K562 (cell line): ENCODE results near the gene KLHDC10. TPM values are rescaled to one million over a fixed set of nuclear protein-coding genes. Genes with fewer than 3 reads are reported as not detected.

Source experiments
- ATAC-seq: fragments of 200-7000 bp; cut with Tn5 transposase; 3 replicates; pipeline ENCODE4 v1.9.1; 2020; ENCODE audit warnings: moderate library complexity
- BruUV-seq: library from RNA; stranded (reverse); fragments of 400-500 nt; replicated peaks from 2 replicates; lab custom pipeline; 2021; lab: Mats Ljungman, UMichigan
- CTCF ChIA-PET: fragments of 300-600 bp; formaldehyde crosslinking; extraction: SDS; loops from one replicate; lab custom pipeline; 2021; ENCODE audit warnings: low intra/inter-chr PET ratio; lab: Yijun Ruan, JAX
- POLR2A ChIA-PET: fragments of 300-600, 350-650 bp; sonication (Branson Sonifier 250); formaldehyde crosslinking; extraction: SDS; loops from one replicate; lab custom pipeline; 2021; ENCODE audit warnings: antibody characterized with exemption, inconsistent platforms; lab: Yijun Ruan, JAX
- DNase-seq, 4 experiments: peaks; one replicate each; pipeline versions ENCODE4 v3.0.0 to v3.0.0-alpha.2; 2011 to 2018; ENCODE audit warnings: low spot score in 3 of 4, mixed read lengths in 3 of 4; ENCODE audit errors: extremely low read depth in 1 of 4
- FAIRE-seq: peaks from 2 replicates; lab custom pipeline; 2011; peaks lifted over from hg19 to GRCh38; lab: Jason Lieb, UNC
- H2AFZ ChIP-seq: 2 replicates; pipeline ENCODE4 v1.6.0; 2011; ENCODE audit warnings: low read depth, low read length, control low read depth, inconsistent platforms
- H3K27ac ChIP-seq: fragments of 200-600 bp; 3 replicates; pipeline ENCODE4 v1.8.0; 2011; ENCODE audit warnings: low read depth, mild to moderate bottlenecking, control low read depth, inconsistent platforms, low read length, moderate library complexity, mixed read lengths; ENCODE audit errors: extremely low read depth
- H3K27me3 ChIP-seq, 2 experiments: fragments of 300-600 bp in 1 of 2; 2 replicates in 1 of 2; 3 replicates in 1 of 2; pipeline versions ENCODE4 v1.6.0 to v1.8.0; 2011; ENCODE audit warnings: inconsistent platforms in 2 of 2, low read length in 2 of 2, mild to moderate bottlenecking in 1 of 2, mixed read lengths in 1 of 2, moderate library complexity in 1 of 2; ENCODE audit not compliant: control insufficient read depth in 2 of 2, insufficient read depth in 2 of 2
- H3K36me3 ChIP-seq: fragments of 300-600 bp; 3 replicates; pipeline ENCODE4 v1.8.0; 2011; ENCODE audit warnings: mild to moderate bottlenecking, low read length, inconsistent platforms; ENCODE audit not compliant: control insufficient read depth, insufficient read depth
- H3K4me1 ChIP-seq, 2 experiments: fragments of 200-600 bp in 1 of 2; replicated peaks in 1 of 2; 2 replicates in 1 of 2; 3 replicates in 1 of 2; pipeline versions ENCODE4 v1.5.1 to v1.8.0; 2011; ENCODE audit warnings: inconsistent platforms in 2 of 2, low read length in 2 of 2, mild to moderate bottlenecking in 1 of 2, mixed read lengths in 1 of 2, moderate library complexity in 1 of 2; ENCODE audit not compliant: control insufficient read depth in 2 of 2, insufficient read depth in 2 of 2
- H3K4me2 ChIP-seq: 2 replicates; pipeline ENCODE4 v1.6.1; 2011; ENCODE audit warnings: low read length, control low read depth, inconsistent platforms, mixed read lengths; ENCODE audit not compliant: insufficient read depth
- H3K4me3 ChIP-seq: fragments of 200-600 bp; sonication (generic), shearing (Covaris generic); 2 replicates; pipeline ENCODE4 v1.5.1; 2016; ENCODE audit warnings: control low read depth, inconsistent platforms
- H3K79me2 ChIP-seq: fragments of 200-600 bp; 3 replicates; pipeline ENCODE4 v1.8.0; 2011; ENCODE audit warnings: low read length, inconsistent platforms; ENCODE audit not compliant: control insufficient read depth, insufficient read depth
- H3K9ac ChIP-seq, 2 experiments: 2 replicates each; pipeline versions ENCODE4 v1.6.0 to v1.6.1; 2011; ENCODE audit warnings: low read depth in 2 of 2, low read length in 2 of 2, control low read depth in 1 of 2, inconsistent platforms in 1 of 2, mild to moderate bottlenecking in 1 of 2, mixed read lengths in 1 of 2; ENCODE audit not compliant: insufficient read depth in 1 of 2
- H3K9me1 ChIP-seq: one replicate; pipeline ENCODE4 v1.6.0; 2011; ENCODE audit warnings: inconsistent platforms, mild to moderate bottlenecking, low read length, moderate library complexity; ENCODE audit not compliant: control insufficient read depth, insufficient read depth
- H3K9me3 ChIP-seq: replicated peaks from 2 replicates; pipeline ENCODE4 v1.5.1; 2011; ENCODE audit warnings: low read depth, low read length, inconsistent platforms; ENCODE audit not compliant: control insufficient read depth, insufficient read depth
- H4K20me1 ChIP-seq: replicated peaks from 2 replicates; pipeline ENCODE4 v1.6.1; 2011; ENCODE audit warnings: low read length, inconsistent platforms, mixed read lengths; ENCODE audit not compliant: control insufficient read depth, insufficient read depth
- BACH1 ChIP-seq: fragments of 200-800 bp; sonication (Bioruptor generic); IDR thresholded peaks from 2 replicates; pipeline ENCODE4 v1.6.1; 2016; ENCODE audit warnings: missing genetic modification characterization, missing compliant biosample characterization
- CBX3 ChIP-seq, 2 experiments: IDR thresholded peaks; 1 replicate in 1 of 2; 2 replicates in 1 of 2; pipeline ENCODE4 v1.6.1; 2012; ENCODE audit warnings: inconsistent platforms in 2 of 2, low read length in 2 of 2, borderline replicate concordance in 1 of 2, control low read depth in 1 of 2
- CBX5 ChIP-seq: IDR thresholded peaks from 2 replicates; pipeline ENCODE4 v1.6.1; 2014; ENCODE audit warnings: low read depth, borderline replicate concordance
- E4F1 ChIP-seq: fragments of 250-450 bp; sonication (Bioruptor Pico); IDR thresholded peaks from 2 replicates; pipeline ENCODE4 v1.5.0; 2021; ENCODE audit warnings: mild to moderate bottlenecking, borderline replicate concordance
- FOXK2 ChIP-seq, 2 experiments: fragments of 450-650 bp; IDR thresholded peaks in 1 of 2; conservative IDR thresholded peaks in 1 of 2; 2 replicates each; pipeline ENCODE4 v1.6.1; 2016; ENCODE audit warnings: low read depth in 2 of 2, mild to moderate bottlenecking in 1 of 2
- GABPB1 ChIP-seq: sonication (generic); formaldehyde crosslinking; IDR thresholded peaks from 2 replicates; pipeline ENCODE4 v1.8.0; 2022; ENCODE audit warnings: mild to moderate bottlenecking, missing genetic modification reagents
- PHF21A ChIP-seq: fragments of 450-650 bp; IDR thresholded peaks from 2 replicates; pipeline ENCODE4 v1.6.1; 2017; ENCODE audit warnings: low read depth, borderline replicate concordance
- POLR2A ChIP-seq: fragments of 450-650 bp; conservative IDR thresholded peaks from 2 replicates; pipeline ENCODE4 v1.6.1; 2016
- POLR2G ChIP-seq: fragments of 200-400 bp; formaldehyde crosslinking; IDR thresholded peaks from 2 replicates; pipeline ENCODE4 v1.6.1; 2017; ENCODE audit warnings: low read depth, mild to moderate bottlenecking, antibody characterized with exemption, low read length, moderate library complexity
- RFX1 ChIP-seq: fragments of 450-650 bp; IDR thresholded peaks from 2 replicates; pipeline ENCODE4 v1.6.1; 2016; ENCODE audit warnings: mild to moderate bottlenecking, moderate library complexity
- TCF3 ChIP-seq: sonication (generic); formaldehyde crosslinking; IDR thresholded peaks from 2 replicates; pipeline ENCODE4 v1.4.0; 2020; ENCODE audit warnings: mild to moderate bottlenecking, missing genetic modification reagents
- TRIM28 ChIP-seq: fragments of 450-650 bp; IDR thresholded peaks from 2 replicates; pipeline ENCODE4 v1.6.1; 2017
- ZNF24 ChIP-seq: fragments of 450-650 bp; IDR thresholded peaks from 2 replicates; pipeline ENCODE4 v1.6.1; 2016
- ZNF347 ChIP-seq: fragments of 450-650 bp; formaldehyde crosslinking; IDR thresholded peaks from 2 replicates; pipeline ENCODE4 v1.4.0; 2020; ENCODE audit warnings: low read depth, mild to moderate bottlenecking, moderate library complexity
- WGBS: fragments of 100-300 bp; shearing (Covaris generic); methylation state at CpG from one replicate; pipeline ENCODE4 v1.1.6; 2016; ENCODE audit warnings: low coverage, mixed read lengths; ENCODE audit not compliant: insufficient coverage; ENCODE audit errors: missing lambda C conversion rate; 5-methylcytosine and 5-hydroxymethylcytosine counted together
- in situ Hi-C: fragments of 300-500 bp; cut with MboI; formaldehyde crosslinking; loops from 4 replicates; pipeline ENCODE4 v1.15.0; 2018; ENCODE audit warnings: inconsistent platforms, mixed read lengths
- intact Hi-C: fragments of 100-400 bp; cut with micrococcal nuclease; formaldehyde crosslinking; loops from 2 replicates; pipeline ENCODE4 v1.14.2; 2022
- polyA plus RNA-seq, 8 experiments: library from polyadenylated mRNA; depleted of rRNA in 4 of 8; stranded (reverse) in 5 of 8; unstranded in 3 of 8; fragments of >200 nt; fragmentation: Nextera tagmentation in 2 of 8; fragmentation: Illumina TruSeq in 1 of 8; extraction: Ambion mirVana in 2 of 8; extraction: Trizol in 1 of 8; gene quantifications; 2 replicates each; pipeline versions ENCODE4 v1.2.1 to v1.2.3, GENCODE V29; 2011 to 2014; ENCODE audit warnings: inconsistent platforms in 1 of 8, missing spikeins in 1 of 8
- total RNA-seq, 7 experiments: library from RNA; depleted of rRNA in 6 of 7; stranded (reverse); fragments of >200 nt in 6 of 7; fragmentation: Illumina TruSeq in 2 of 7; extraction: Trizol in 2 of 7; gene quantifications; 2 replicates each; pipeline versions ENCODE4 v1.2.1 to v1.2.3, GENCODE V29; 2011 to 2021; ENCODE audit warnings: low replicate concordance in 1 of 7
- TF ChIP-seq, protein P1 (sequence below): fragments of 450-650 bp; IDR thresholded peaks from 2 replicates; pipeline ENCODE4 v1.6.1; 2016; ENCODE audit warnings: mild to moderate bottlenecking
- TF ChIP-seq, protein P2 (sequence below): IDR thresholded peaks from 3 replicates; pipeline ENCODE4 v1.6.1; 2011; ENCODE audit warnings: borderline replicate concordance, mild to moderate bottlenecking; ENCODE audit not compliant: insufficient read length, insufficient read depth
- TF ChIP-seq, protein P3 (sequence below): fragments of 450-650 bp; formaldehyde crosslinking; conservative IDR thresholded peaks from 2 replicates; pipeline ENCODE4 v1.4.0; 2022; ENCODE audit warnings: mild to moderate bottlenecking, missing genetic modification characterization

The KLHDC10 gene
- total and polyA plus RNA-seq, 9 of the 15 experiments (the other 6 are each of a cell fraction or from before 2014, with no cell fraction given) = 9.8 to 80.5 (median 31.4) TPM

GRCh38 chr7:130156140-130156539 is 85.8 kb downstream of the KLHDC10 start:
- Histone ChIP-seq H3K9me3 (peaks cover 19% of the 10 kb centered on the region), H3K4me1 (peaks cover 0 to 38% of the 10 kb centered on the region in 2 experiments; a peak in 3 of 5 replicates), H3K4me2 (no peak overlapping the region), H3K27me3 (no peaks in the 10 kb centered on the region; a peak in 1 of 5 replicates), H3K27ac (no peak overlapping the region), H3K4me3 (no peak overlapping the region), H4K20me1 (no peaks in the 10 kb centered on the region), H3K9ac (no peak overlapping the region), H3K79me2 (no peaks in the 10 kb centered on the region), H3K36me3 (peaks cover 29% of the 10 kb centered on the region; the same call in 2 of the 3 replicates), H3K9me1 (no peaks in the 10 kb centered on the region), H2AFZ (no peak overlapping the region)
- POLR2A ChIA-PET = interaction anchor here (0.7 to 2.5 kb wide), 4 partner anchors 9 to 60 kb away, joined by 3 to 16 read pairs (median 3); no protein-coding TSS in a partner anchor
- intact Hi-C loops (loop anchor here (5.0 kb wide), 2 partner anchors 84 to 566 kb away; partner anchors contain the start of gene KLHDC10), in situ Hi-C loops (no loop called here)
- ATAC-seq = no peak
- 96% methylated on average over 7 of the region's 7 CpGs for WGBS
- no peak for FAIRE-seq
- CTCF ChIA-PET = no interaction called here
- no peak for DNase-seq
- no TSS peak for BruUV-seq
- 0 out of 2 replicates have a peak, but pooled peaks have one; percentile 29 for TF ChIP-seq GABPB1
- no peak for TF ChIP-seq POLR2A
- TF ChIP-seq PHF21A = no peak
- no peak for TF ChIP-seq BACH1 (tag)
- TF ChIP-seq ZNF24 = peak; percentile 45; the same call in 1 of the 2 replicates
- TF ChIP-seq FOXK2 (conservative IDR thresholded peaks at IDR 0.05 in 1 of 2, IDR thresholded peaks at IDR 0.05 in 1 of 2; ENCODE audit: low read depth in 2 of 2) = no peak
- peak; percentile 19; the same call in 1 of the 2 replicates for TF ChIP-seq POLR2G
- TF ChIP-seq, protein P1, sequence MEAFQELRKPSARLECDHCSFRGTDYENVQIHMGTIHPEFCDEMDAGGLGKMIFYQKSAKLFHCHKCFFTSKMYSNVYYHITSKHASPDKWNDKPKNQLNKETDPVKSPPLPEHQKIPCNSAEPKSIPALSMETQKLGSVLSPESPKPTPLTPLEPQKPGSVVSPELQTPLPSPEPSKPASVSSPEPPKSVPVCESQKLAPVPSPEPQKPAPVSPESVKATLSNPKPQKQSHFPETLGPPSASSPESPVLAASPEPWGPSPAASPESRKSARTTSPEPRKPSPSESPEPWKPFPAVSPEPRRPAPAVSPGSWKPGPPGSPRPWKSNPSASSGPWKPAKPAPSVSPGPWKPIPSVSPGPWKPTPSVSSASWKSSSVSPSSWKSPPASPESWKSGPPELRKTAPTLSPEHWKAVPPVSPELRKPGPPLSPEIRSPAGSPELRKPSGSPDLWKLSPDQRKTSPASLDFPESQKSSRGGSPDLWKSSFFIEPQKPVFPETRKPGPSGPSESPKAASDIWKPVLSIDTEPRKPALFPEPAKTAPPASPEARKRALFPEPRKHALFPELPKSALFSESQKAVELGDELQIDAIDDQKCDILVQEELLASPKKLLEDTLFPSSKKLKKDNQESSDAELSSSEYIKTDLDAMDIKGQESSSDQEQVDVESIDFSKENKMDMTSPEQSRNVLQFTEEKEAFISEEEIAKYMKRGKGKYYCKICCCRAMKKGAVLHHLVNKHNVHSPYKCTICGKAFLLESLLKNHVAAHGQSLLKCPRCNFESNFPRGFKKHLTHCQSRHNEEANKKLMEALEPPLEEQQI = peak; percentile 16; the same call in 1 of the 2 replicates
- TF ChIP-seq TCF3 (CRISPR knock-in tag) = no peak
- peak; percentile 95 for TF ChIP-seq TRIM28
- no peak for TF ChIP-seq ZNF347 (CRISPR knock-in tag)
- no peak for TF ChIP-seq E4F1 (CRISPR knock-in tag)
- TF ChIP-seq CBX3 (IDR thresholded peaks at IDR 0.05; ENCODE audit: borderline replicate concordance in 1 of 2, low read length in 2 of 2) = peak; percentile 26 to 97
- TF ChIP-seq CBX5 = peak; percentile 73; the same call in 1 of the 2 replicates
- TF ChIP-seq, protein P2, sequence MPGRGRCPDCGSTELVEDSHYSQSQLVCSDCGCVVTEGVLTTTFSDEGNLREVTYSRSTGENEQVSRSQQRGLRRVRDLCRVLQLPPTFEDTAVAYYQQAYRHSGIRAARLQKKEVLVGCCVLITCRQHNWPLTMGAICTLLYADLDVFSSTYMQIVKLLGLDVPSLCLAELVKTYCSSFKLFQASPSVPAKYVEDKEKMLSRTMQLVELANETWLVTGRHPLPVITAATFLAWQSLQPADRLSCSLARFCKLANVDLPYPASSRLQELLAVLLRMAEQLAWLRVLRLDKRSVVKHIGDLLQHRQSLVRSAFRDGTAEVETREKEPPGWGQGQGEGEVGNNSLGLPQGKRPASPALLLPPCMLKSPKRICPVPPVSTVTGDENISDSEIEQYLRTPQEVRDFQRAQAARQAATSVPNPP = no peak
- TF ChIP-seq RFX1 = no peak
- TF ChIP-seq, protein P3, sequence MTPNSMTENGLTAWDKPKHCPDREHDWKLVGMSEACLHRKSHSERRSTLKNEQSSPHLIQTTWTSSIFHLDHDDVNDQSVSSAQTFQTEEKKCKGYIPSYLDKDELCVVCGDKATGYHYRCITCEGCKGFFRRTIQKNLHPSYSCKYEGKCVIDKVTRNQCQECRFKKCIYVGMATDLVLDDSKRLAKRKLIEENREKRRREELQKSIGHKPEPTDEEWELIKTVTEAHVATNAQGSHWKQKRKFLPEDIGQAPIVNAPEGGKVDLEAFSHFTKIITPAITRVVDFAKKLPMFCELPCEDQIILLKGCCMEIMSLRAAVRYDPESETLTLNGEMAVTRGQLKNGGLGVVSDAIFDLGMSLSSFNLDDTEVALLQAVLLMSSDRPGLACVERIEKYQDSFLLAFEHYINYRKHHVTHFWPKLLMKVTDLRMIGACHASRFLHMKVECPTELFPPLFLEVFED = no peak
